Adipose tissue (tissue), 3 donors: Measurements from ENCODE around the gene FLNB. TPM values are rescaled to one million over a fixed set of nuclear protein-coding genes. Genes with fewer than 3 reads are reported as not detected.

Source experiments
- H3K27ac ChIP-seq: one replicate; pipeline ENCODE4 v1.5.1; 2013; ENCODE audit warnings: low read depth, low read length
- WGBS, 3 donors: extraction: QIAGEN DNeasy Blood & Tissue Kit; methylation state at CpG; one replicate each; pipeline ENCODE4 v1.1.7; 2013; 5-methylcytosine and 5-hydroxymethylcytosine counted together
- polyA plus RNA-seq, 3 donors: library from polyadenylated mRNA; stranded (reverse); fragments of 200-250 nt; gene quantifications; one replicate each; pipeline ENCODE4 v1.2.3, GENCODE V29; 2013
- donor health status: healthy with polysubstance abuse.
- donor health status: Bipolar disorder and iron deficiency.
- donor health status: healthy.

FLNB gene
- polyA plus RNA-seq, 3 donors: 49.8 to 67.5 (median 61.3) TPM

DNA sequence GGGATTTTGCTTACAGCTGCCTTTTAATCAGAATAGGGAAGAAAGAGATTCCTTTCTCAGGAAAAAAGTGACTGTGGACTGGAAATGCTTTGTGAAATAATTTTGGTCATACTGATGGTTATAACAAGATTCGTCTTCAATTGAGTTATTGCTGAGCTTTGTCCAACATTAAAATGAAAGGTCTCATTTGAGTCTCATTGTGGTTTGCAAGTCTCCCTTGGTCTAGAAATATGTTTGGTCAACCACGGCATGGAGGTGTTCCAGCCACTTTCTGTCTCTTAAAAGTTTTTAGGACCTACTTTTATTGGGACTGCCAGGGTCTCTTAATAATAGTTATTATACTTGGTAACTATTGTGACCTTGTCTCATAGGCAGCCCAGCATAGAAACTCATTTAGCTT, 15.3 kb downstream of the FLNB start:
- H3K27ac ChIP-seq: no peak overlapping the region
- WGBS, 3 donors: 52 to 77% (median 74%) methylated on average over 2 of the region's 2 CpGs

DNA sequence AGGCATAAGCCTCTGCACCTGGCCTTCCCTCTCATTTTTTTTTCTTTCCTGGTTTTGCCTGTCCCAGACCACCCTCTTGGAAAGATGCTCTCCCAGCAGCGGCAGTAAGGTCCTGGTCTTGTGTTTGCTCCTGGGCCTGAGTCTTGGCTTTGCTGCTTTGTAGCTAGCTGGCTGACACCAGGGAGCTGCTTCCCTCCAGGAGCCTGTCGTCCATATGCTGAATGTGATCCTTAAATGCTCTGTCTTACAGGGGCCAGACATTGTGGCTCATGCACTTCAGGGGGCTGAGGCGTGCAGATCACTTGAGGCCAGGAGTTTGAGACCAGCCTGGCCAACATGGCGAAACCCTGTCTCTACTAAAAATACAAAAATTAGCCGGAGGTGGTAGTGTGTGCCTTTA, 17.2 kb downstream of the FLNB start:
- no peak overlapping the region for H3K27ac ChIP-seq

DNA sequence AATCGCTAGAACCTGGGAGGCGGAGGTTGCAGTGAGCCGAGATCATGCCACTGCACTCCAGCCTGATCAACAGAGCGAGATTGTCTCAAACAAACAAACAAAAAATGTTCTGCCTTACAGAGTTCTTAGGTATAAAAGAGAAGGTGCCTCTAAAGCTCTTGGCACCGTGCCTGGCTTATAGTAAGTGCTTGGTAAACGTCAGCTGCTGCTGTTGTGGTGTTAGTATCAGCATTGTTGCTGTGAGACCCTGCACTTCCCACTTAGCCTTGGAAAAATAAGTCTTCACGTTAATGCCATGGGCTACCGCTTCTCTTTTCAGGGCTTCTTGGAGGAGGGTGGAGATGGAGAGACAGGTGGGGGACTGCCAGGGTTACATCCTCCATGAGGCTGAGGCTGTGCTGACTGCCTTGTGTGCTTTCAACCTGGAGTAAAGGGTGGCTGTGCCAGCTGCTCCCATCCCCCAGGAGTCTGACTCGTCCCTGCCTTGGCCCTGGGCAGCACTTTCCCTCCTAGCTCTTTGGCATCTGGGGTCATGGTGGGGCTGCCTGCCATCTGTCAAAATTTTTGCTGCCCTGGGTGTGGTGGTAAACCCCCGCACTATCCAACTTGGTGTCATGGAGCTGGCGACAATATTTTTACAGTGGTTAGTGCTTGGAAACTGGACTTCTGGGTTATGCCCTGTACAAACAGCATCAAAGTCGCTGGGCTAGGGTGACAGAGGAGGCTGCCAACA, 17.8 kb downstream of the FLNB start:
- no peak overlapping the region for H3K27ac ChIP-seq
- 35 to 63% (median 57%) methylated on average over 12 of the region's 12 CpGs for WGBS, 3 donors

More for the DNA sequence above, 17.2 kb downstream of the FLNB start:
- 73 to 81% (median 75%) methylated on average over 5 of the region's 5 CpGs for WGBS, 3 donors

DNA sequence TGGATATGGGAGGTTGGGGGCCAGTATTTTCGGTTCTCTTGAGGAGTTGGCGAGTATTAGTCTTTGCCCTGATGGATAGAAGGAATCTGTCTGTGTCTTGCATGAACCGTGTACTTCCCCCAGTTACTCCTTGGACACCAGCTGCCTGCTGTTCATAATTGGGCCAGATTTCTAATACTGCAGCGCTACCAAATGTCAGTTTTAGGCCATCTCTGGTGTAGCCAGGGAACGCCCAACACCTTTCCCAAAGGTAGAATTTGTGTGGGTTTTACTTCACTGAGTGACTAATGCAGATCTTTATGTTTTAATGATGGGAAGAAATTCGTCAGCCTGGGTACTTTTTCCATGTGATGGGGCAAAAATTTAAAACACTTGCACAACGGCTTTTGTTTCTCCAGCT, 18.4 kb downstream of the FLNB start:
- 71 to 80% (median 77%) methylated on average over 7 of the region's 7 CpGs for WGBS, 3 donors

DNA sequence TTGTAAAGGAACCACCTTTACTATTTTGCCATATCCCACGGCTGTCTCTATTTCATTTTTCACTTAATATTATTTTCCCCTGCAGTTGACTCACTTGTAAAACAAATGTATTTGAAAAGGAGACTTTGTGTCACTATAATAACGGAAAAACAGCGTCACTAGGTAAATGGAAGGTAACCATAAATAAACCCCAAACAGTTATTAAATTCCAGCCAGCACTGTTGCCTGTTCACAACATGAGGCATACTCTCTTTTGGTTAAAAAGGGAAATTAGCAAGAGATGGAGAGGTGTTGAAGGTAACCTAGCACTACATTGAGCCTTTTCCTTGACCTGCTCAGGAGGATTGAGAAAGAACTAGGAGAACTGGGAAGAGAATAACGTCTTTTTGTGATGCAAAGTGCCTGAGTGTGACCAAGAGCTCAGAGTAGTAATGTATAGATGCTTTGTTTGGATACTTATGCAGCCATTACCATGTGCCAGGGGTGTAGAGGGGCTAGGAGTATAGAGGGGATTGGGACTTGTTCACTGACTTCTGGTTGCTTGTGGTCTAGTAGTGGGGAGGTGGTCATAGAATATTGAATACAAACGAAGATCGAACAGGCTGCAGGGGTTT, 19.6 kb downstream of the FLNB start:
- WGBS, 3 donors: 71 to 89% (median 81%) methylated on average over 6 of the region's 6 CpGs

More for the DNA sequence above, 18.4 kb downstream of the FLNB start:
- no peak overlapping the region for H3K27ac ChIP-seq

DNA sequence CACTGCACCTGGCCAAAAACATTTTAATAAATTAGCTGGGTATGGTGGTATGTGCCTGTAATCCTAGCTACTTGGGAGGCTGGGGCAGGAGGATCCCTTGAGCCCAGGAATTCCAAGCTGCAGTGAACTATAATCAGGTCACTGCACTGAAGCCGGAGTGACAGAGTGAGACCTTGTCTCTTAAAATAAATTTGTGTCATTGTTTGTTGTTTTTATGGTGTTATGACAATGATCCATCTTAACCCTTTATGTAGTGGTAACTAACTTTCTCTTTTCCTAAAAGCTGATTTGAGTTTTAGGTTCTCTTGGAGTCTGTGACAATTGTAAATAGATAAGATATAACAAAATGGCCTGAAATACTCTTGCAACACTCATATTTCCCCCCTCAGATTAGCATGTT, 20.7 kb downstream of the FLNB start:
- 67 to 78% (median 69%) methylated on average over 1 of the region's 1 CpG for WGBS, 3 donors
- H3K27ac ChIP-seq: no peak overlapping the region

More for the DNA sequence above, 19.6 kb downstream of the FLNB start:
- no peak overlapping the region for H3K27ac ChIP-seq

DNA sequence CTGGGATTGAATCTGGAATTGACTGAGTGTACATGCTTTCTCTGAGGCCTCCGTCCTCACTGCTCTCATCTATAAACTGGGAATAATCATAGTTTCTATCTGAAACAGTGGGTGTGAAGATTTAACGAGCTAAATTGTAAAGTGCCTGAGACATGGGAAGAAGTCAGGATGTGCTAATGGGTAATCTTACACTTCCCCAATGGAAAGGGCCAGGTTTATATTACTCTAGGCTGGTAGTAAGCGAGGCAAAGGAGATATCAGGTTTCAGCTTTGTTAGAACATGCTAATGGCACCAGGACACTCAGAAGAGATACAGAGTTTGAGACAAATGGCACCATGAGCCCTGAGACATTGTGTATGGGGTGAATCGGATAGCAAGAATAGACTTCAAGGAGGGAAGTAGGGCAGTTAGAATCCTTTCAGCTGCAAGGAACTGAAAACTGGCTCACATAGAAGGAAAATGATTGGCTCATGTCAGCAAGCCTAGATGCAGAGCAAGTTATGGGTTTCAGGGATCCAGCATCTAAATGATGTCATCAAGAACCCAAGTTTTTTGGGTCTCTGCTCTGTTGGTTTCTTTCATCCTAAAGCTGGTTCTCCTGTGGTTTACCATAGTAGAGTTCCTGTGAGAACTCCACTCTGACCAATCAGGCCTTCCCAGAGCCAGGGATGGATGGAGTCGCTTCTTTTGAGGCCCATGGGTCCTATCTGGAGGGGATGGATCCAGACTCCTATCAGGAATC, 21.8 kb downstream of the FLNB start:
- no peak overlapping the region for H3K27ac ChIP-seq
- WGBS, 3 donors: 90 to 95% (median 92%) methylated on average over 5 of the region's 5 CpGs

DNA sequence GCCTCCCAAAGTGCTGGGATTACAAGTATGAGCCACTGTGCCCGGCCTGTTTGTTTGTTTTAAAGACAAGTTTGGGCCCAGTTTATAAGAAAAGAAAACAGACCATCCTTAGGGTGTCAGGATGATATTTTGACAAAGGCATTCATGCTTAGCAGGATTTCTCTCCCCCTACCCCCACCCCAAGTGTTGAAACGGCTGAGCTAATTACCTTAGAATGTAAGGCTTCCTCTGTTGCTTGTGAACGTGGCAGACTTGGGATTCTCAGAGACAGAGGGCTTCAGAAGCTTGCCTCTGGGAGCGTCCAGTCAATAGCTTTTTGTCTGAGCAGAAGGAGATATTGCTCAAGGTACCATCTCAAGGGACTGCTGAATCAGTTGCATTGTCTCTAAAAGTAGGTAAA, 24.0 kb downstream of the FLNB start:
- no peak overlapping the region for H3K27ac ChIP-seq
- WGBS, 3 donors: 64 to 85% (median 75%) methylated on average over 4 of the region's 4 CpGs

DNA sequence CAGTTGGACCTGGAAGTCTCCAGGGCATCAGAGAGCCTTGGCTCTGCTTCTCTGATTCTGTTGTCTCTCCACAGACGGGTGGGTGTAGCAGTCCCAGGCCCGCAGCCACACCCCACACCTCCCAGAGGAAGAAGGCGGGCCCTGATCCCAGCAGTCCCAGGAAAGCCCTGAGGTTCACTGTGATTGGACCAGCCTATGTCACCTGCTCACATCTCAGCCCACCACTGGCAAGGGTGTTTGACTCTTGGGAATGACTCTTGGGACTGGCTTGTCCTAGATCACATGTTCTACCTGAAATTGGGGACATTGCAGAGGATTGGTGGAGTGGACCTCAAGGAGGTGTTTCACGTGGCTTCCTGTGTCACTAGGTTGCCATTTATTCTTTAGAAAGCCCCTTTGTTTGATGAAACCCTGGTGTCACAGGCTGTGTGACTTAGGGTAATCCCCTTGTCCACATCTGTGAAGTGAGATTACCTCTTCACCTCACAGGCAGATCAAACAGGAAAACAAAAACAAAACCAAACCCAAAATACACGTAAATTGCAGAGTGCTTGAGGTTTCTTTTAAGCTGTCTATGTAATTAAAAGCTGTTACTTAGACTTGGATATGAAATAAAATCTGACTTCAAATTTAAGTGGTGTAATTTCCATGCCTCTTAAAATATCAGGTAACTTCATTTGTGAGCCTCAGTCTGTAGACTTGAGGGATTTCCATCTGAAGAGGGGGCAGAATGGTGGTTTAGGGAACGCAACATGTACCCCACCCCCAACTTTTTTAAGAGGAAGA, 26.7 kb downstream of the FLNB start:
- no peak overlapping the region for H3K27ac ChIP-seq
- 67 to 83% (median 76%) methylated on average over 6 of the region's 6 CpGs for WGBS, 3 donors

DNA sequence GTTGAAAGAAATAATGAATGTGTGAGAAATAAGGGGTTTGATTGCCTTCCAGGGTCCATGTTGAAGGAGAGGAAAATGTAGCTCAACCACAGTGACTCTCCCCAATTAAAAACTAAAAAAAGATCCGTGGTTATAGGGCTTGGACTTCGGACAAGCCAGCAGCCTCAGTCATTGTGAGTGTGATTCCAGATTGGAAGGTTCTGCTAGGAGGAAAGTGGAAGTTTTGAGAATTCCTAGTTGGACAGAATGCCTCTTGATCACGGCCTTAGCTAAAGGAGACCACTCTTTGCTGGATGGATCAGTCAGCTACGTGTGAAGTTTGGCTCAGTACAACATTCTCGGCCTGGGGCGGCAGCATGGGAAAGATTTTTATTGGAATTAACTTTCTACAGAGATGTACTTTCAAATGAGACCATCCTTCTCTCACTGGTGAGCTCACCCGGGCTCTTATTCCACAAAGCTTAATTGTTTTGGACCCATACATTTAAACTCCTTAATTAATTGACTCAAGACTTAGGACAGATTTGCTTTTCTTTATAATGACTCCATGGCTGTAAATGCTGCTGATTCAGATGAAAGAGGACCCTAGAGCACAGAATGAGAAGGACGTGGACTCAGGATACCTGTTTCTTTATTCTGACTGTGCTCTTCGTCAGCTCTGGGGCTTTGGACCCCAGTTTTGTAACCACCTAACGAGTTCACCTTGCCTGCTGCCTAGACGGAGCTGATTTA, 27.5 kb downstream of the FLNB start:
- no peak overlapping the region for H3K27ac ChIP-seq
- WGBS, 3 donors: 67 to 73% (median 69%) methylated on average over 11 of the region's 11 CpGs

DNA sequence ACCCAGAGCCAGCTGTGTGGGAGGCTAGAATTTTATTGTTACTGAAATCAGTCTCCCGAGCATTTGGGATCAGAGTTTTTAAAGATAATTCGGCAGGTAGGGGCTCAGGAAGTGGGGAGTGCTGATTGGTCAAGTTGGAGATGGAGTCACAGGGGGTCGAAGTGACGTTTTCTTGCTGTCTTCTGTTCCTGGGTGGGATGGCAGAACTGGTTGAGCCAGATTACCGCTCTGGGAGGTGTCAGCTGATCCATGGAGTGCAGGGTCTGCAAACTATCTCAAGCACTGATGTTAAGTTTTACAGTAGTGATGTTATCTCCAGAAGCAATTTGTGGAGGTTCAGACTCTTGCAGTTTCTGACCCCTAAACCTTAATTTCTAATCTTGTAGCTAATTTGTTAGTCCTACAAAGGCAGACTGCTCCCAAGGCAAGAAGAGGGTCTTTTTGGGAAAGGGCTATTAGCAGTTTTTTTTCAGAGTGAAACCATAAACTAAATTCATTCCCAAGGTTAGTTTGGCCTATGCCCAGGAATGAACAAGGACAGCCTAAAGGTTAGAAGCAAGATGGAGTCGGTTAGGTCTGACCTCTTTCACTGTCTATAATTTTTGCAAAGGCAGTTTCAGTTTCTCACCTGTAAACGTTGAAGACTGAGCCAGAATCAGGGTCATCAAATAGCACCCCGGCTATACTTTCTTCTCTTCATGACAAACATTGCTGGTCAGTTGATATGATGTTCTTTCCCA, 28.2 kb downstream of the FLNB start:
- 60 to 85% (median 73%) methylated on average over 8 of the region's 8 CpGs for WGBS, 3 donors
- H3K27ac ChIP-seq: no peak overlapping the region

DNA sequence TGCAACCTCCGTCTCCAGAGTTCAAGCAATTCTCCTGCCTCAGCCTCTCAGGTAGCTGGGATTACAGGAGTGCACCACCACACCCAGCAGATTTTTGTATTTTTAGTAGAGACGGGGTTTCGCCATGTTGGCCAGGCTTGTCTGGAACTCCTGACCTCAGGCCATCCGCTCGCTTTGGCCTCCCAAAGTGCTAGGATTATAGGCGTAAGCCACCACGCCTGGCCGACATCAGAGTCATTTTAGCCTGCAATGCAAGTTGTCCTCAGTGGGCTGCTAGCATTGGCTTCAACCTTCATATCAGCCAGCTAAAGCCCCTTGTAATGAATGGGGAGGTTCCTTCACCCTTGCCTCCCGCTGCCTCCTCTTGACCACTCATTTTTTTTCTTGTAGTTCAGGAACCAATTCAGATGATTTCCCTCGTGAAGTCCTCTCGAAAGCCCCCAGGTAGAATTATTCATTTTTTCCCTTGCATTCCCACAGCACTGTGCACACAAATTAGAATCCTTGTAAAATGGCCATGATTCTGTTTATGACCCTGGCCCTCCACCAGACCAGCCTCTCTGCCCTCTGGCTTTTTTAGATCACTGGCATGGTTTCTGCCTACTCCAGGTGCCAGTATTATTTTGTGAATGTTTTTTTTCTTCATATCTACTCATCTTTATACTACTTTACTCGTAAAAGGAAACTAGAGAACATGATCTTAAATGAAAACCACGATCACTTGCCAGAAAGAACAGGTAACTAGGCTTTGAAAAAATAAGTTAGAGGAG, 29.1 kb downstream of the FLNB start:
- no peak overlapping the region for H3K27ac ChIP-seq
- WGBS, 3 donors: 92 to 96% (median 95%) methylated on average over 13 of the region's 13 CpGs

DNA sequence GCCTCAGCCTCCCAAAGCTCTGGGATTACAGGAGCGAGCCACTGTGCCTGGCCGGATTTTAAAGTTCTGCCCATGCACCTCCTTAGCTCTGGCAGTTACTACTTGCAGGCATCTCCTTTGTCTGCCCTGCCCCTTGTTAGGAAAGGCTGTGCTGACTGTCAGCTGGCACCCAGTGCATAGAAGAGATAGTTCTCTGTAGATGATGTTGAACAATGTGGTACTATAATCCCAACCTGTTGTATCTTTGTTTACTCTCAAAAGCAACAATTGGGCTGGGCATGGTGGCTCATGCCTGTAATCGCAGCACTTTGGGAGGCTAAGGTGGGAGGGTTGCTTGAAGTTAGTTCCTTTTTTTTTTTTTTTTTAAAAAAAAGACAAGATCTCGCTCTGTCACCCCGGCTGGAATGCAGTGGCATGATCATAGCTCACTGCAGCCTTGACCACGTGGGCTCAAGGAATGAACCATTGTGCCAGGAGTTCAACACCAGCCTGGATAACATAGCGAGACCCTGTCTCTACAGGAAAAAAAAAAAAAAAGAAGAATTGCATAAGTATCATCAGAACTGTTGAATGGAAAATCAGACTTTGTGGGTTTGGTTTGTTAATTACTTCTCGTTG, 30.6 kb downstream of the FLNB start:
- WGBS, 3 donors: 63 to 85% (median 77%) methylated on average over 8 of the region's 8 CpGs
- H3K27ac ChIP-seq: no peak overlapping the region

DNA sequence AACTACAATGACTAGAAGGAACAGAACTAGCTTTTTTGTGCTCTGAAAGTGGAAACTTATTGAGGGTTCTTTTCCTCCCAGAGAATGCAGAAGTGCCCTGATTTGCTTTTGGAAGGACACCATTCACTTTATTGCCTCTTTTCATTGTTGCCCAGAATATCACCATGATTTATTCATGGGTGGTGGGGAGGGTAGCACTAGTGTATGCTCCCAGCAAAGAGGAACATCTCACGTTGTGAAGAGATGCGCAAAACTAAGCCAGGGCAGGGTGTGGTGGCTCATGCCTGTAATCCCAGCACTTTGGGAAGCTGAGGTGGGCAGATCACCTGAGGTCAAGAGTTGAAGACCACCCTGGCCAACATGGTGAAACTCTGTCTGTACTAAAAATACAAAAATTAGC, 31.4 kb downstream of the FLNB start:
- 70 to 77% (median 77%) methylated on average over 2 of the region's 2 CpGs for WGBS, 3 donors
- no peak overlapping the region for H3K27ac ChIP-seq

DNA sequence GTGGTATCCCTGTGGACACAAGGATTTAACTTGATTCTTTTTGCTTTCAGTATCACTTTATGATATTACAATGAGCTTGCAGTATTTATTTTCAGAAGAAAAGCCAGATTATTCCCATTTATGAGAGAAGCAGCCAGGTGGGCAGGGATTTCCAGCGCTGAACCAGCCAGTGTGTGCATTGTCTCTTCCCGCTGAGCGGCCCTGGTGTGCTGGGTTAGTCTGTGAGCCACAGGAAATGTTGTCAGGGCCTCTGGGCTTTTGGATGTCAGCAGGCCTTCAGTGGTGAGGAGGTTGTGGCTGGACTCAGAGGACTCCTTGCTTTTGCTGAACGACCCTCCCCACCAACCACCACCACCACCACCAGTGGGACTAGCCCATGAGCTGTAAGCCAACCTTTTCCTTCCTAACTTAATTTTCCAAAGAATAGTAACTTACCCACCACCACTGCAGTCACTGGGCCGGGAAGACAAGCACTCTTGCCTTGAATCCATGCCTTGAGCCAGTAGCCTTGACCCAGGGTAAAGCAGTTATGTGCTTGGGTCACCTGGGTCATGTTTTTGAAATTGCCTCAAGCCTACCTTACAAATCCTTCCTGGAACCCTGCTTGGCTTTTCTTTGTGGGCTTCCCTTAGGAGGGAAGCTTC, 33.1 kb downstream of the FLNB start:
- no peak overlapping the region for H3K27ac ChIP-seq
- WGBS, 3 donors: 50 to 69% (median 51%) methylated on average over 5 of the region's 5 CpGs

DNA sequence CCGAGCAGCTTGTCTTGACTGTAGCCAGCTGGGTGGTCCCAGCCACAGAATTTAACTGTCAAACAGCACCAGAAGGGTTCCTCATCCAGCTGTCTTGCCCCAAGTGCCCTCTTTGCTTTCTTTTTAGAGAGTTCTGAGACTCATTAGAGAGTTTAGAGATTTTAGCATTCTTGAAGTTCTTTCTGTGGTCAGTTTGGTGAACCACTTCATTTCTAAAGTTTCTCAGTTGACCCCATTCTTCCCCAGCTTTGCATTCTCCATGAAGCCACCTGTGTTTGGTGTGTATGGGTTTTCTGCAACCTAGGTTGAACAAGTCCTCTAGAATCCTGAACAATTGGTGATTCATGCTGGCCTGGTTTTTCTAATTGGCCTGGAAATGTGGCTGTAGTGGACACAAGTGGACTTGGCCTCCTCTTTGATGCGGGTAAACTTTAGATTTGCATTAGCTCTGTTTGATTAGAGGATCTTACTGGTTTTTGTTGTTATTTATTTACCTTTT, 33.7 kb downstream of the FLNB start:
- no peak overlapping the region for H3K27ac ChIP-seq
- 69 to 87% (median 75%) methylated on average over 2 of the region's 2 CpGs for WGBS, 3 donors
